Jurkat, Clone E6-1 (cell line): Measurements from ENCODE around the gene RNF8. TPM values are rescaled to one million over a fixed set of nuclear protein-coding genes. Genes with fewer than 3 reads are reported as not detected.
"Not testable (repeated sequence)": the region's sequence is repeated elsewhere in the genome, so short reads cannot be mapped to it uniquely, and the experiment has no call there.

Source experiments
- DNase-seq: peaks from one replicate; pipeline ENCODE4 v3.0.0-alpha.2; 2011; ENCODE audit warnings: low read depth, low spot score
- H3K4me3 ChIP-seq: 2 replicates; pipeline ENCODE4 v1.5.1; 2011; ENCODE audit warnings: mild to moderate bottlenecking, low read length, control low read depth, moderate library complexity
- polyA plus RNA-seq: library from polyadenylated mRNA; unstranded; fragments of >200 nt; gene quantifications from one replicate; pipeline ENCODE4 v1.2.1, GENCODE V29; 2012; ENCODE audit warnings: missing spikeins; ENCODE audit not compliant: insufficient read length, insufficient read depth

Gene RNF8
- polyA plus RNA-seq = 29.1 TPM

- DNase-seq = peak; percentile 80
- H3K4me3 ChIP-seq = peak within 1 kb of the TSS; percentile 87
Measured at GRCh38 chr6:37353761-37354525, at the start of gene RNF8. Gene RNF8 (plus strand): TSS chr6:37353983. CDS start chr6:37354165, 182 bp downstream.

GRCh38 chr6:37304766-37305165, 49.0 kb upstream of the RNF8 start:
- DNase-seq = no peak
- no peak overlapping the region for H3K4me3 ChIP-seq

- H3K4me3 ChIP-seq = no peak overlapping the region
- no peak for DNase-seq
Measured at GRCh38 chr6:37305841-37306425, 47.9 kb upstream of the RNF8 start.

- DNase-seq = no peak
- no peak overlapping the region for H3K4me3 ChIP-seq
Measured at GRCh38 chr6:37306624-37307222, 47.1 kb upstream of the RNF8 start.

- DNase-seq, H3K4me3 ChIP-seq: not testable (repeated sequence)
Measured at GRCh38 chr6:37307484-37307883, 46.3 kb upstream of the RNF8 start.

- DNase-seq = no peak
Measured at GRCh38 chr6:37308069-37308815, 45.5 kb upstream of the RNF8 start.

GRCh38 chr6:37309046-37309445, 44.7 kb upstream of the RNF8 start:
- no peak overlapping the region for H3K4me3 ChIP-seq
- no peak for DNase-seq

More at GRCh38 chr6:37308069-37308815, 45.5 kb upstream of the RNF8 start:
- H3K4me3 ChIP-seq = no peak overlapping the region

- no peak overlapping the region for H3K4me3 ChIP-seq
- no peak for DNase-seq
Measured at GRCh38 chr6:37309692-37310091, 44.1 kb upstream of the RNF8 start.

GRCh38 chr6:37310966-37311365, 42.8 kb upstream of the RNF8 start:
- DNase-seq = no peak
- no peak overlapping the region for H3K4me3 ChIP-seq

- no peak overlapping the region for H3K4me3 ChIP-seq
- peak; percentile 21 for DNase-seq
Measured at GRCh38 chr6:37311741-37312473, 41.9 kb upstream of the RNF8 start.

GRCh38 chr6:37313723-37314486, 39.9 kb upstream of the RNF8 start:
- H3K4me3 ChIP-seq = no peak overlapping the region
- DNase-seq = no peak

- peak; percentile 28 for DNase-seq
- no peak overlapping the region for H3K4me3 ChIP-seq
Measured at GRCh38 chr6:37314487-37315156, 39.2 kb upstream of the RNF8 start.

GRCh38 chr6:37315157-37315515, 38.6 kb upstream of the RNF8 start:
- H3K4me3 ChIP-seq = no peak overlapping the region
- DNase-seq = no peak

GRCh38 chr6:37316071-37316470, 37.7 kb upstream of the RNF8 start:
- no peak overlapping the region for H3K4me3 ChIP-seq
- no peak for DNase-seq

GRCh38 chr6:37317312-37318038, 36.3 kb upstream of the RNF8 start:
- H3K4me3 ChIP-seq = no peak overlapping the region
- DNase-seq = no peak

- no peak for DNase-seq
- no peak overlapping the region for H3K4me3 ChIP-seq
Measured at GRCh38 chr6:37319156-37319555, 34.6 kb upstream of the RNF8 start.

GRCh38 chr6:37319856-37320480, 33.8 kb upstream of the RNF8 start:
- no peak overlapping the region for H3K4me3 ChIP-seq
- no peak for DNase-seq
